ENCODE data around the gene PXMP2.

GRCh38 chr12:132727091-132727794 is 39.9 kb downstream of the PXMP2 start:
- TF ChIP-seq CTCF (IDR thresholded peaks at IDR 0.05) (no peak), POLR2A (IDR thresholded peaks at IDR 0.05) (no peak)

All from uterus (tissue), 2 donors.